ENCODE results near the gene TIFAB. TPM values are rescaled to one million over a fixed set of nuclear protein-coding genes. Genes with fewer than 3 reads are reported as not detected.

The TIFAB gene
- polyA plus RNA-seq, 2 of the 4 experiments (the other 2 are of a cell fraction): not detected

- Histone ChIP-seq H3K4me3 (no peak overlapping the region), H3K27ac (no peak overlapping the region), H3K4me1 (no peaks in the 10 kb centered on the region), H3K9me3 (no peaks in the 10 kb centered on the region), H3K4me2 (no peak overlapping the region)
- TF ChIP-seq ZSCAN20 (CRISPR knock-in tag; IDR thresholded peaks at IDR 0.05): no peak
- no peak for TF ChIP-seq KDM5A (IDR thresholded peaks at IDR 0.05)
- TF ChIP-seq JUNB (IDR thresholded peaks at IDR 0.05): no peak
- no peak for TF ChIP-seq PBX3 (IDR thresholded peaks at IDR 0.05)
- TF ChIP-seq POLR2A (IDR thresholded peaks at IDR 0.05; ENCODE audit: low read length): no peak
- TF ChIP-seq ZC3H11A (IDR thresholded peaks at IDR 0.05): no peak
- TF ChIP-seq EHMT2 (IDR thresholded peaks at IDR 0.05; ENCODE audit: low read depth): no peak
- no peak for TF ChIP-seq EHF (CRISPR knock-in tag; IDR thresholded peaks at IDR 0.05)
- TF ChIP-seq CEBPB (IDR thresholded peaks at IDR 0.05): no peak
- no peak for TF ChIP-seq CTCF (IDR thresholded peaks at IDR 0.05)
- ChIA-PET POLR2A (no interaction called here), CTCF (interaction anchor here (1.2 to 6.1 kb wide), 7 partner anchors 8 to 129 kb away, joined by 4 to 31 read pairs (median 7); no protein-coding TSS in a partner anchor)
- FAIRE-seq (no peak), ATAC-seq (no peak), DNase-seq (ENCODE audit: low read depth in 1 of 2, low spot score in 1 of 2) (no peak)
- WGBS (ENCODE audit: missing lambda C conversion rate): 58% methylated on average over 6 of the region's 6 CpGs
These were observed 11.2 kb downstream of the TIFAB start for GRCh38 chr5:135440916-135441315.

- WGBS (ENCODE audit: missing lambda C conversion rate): 65% methylated on average over 10 of the region's 11 CpGs
- FAIRE-seq (no peak), ATAC-seq (no peak), DNase-seq (ENCODE audit: low read depth in 1 of 2, low spot score in 1 of 2) (no peak)
- TF ChIP-seq RCOR1 (IDR thresholded peaks at IDR 0.05; ENCODE audit: low read depth, low read length): no peak
- no peak for TF ChIP-seq CEBPB (IDR thresholded peaks at IDR 0.05)
- TF ChIP-seq CBX8 (IDR thresholded peaks at IDR 0.05): no peak
- ChIA-PET CTCF (interaction anchor here (1.0 to 6.1 kb wide), 9 partner anchors 9 to 130 kb away, joined by 3 to 31 read pairs (median 5); no protein-coding TSS in a partner anchor), POLR2A (no interaction called here)
- H3K4me3 ChIP-seq: no peak overlapping the region
- H3K4me2 ChIP-seq: no peak overlapping the region
- no peaks in the 10 kb centered on the region for H3K4me1 ChIP-seq
- no peak overlapping the region for H3K27ac ChIP-seq
- no peaks in the 10 kb centered on the region for H3K9me3 ChIP-seq
These were observed 12.6 kb downstream of the TIFAB start for GRCh38 chr5:135439231-135440205.

GRCh38 chr5:135438636-135439221, 13.4 kb downstream of the TIFAB start:
- no peaks in the 10 kb centered on the region for H3K4me1 ChIP-seq
- 72% methylated on average over 10 of the region's 10 CpGs for WGBS (ENCODE audit: missing lambda C conversion rate)
- no peak overlapping the region for H3K4me2 ChIP-seq
- ChIA-PET POLR2A (no interaction called here), CTCF (interaction anchor here (1.1 to 6.1 kb wide), 5 partner anchors 19 to 113 kb away, joined by 4 to 31 read pairs (median 9); no protein-coding TSS in a partner anchor)
- no peak overlapping the region for H3K4me3 ChIP-seq
- FAIRE-seq: no peak
- H3K27ac ChIP-seq: no peak overlapping the region
- DNase-seq (ENCODE audit: low read depth in 1 of 2, low spot score in 1 of 2): no peak
- no peak for ATAC-seq
- TF ChIP-seq RCOR1 (IDR thresholded peaks at IDR 0.05; ENCODE audit: low read depth, low read length) (no peak), JUN (IDR thresholded peaks at IDR 0.05) (no peak), FOSL2 (IDR thresholded peaks at IDR 0.05) (no peak), FOSL2 (CRISPR knock-in tag; IDR thresholded peaks at IDR 0.05) (no peak), EP300 (IDR thresholded peaks at IDR 0.05) (no peak)
- no peaks in the 10 kb centered on the region for H3K9me3 ChIP-seq
